GM08714 (cell line): ENCODE data around the gene ZCCHC7.

Experiments used
- H3K4me3 ChIP-seq: fragments of 200-500 bp; sonication (Bioruptor generic); 2 replicates; pipeline ENCODE4 v1.5.1; 2014; ENCODE audit warnings: mild to moderate bottlenecking, low read length, inconsistent platforms
- ZNF274 ChIP-seq: IDR thresholded peaks from 2 replicates; pipeline ENCODE4 v1.6.1; 2012; ENCODE audit warnings: mild to moderate bottlenecking, low read depth, low read length

The ZCCHC7 gene

DNA sequence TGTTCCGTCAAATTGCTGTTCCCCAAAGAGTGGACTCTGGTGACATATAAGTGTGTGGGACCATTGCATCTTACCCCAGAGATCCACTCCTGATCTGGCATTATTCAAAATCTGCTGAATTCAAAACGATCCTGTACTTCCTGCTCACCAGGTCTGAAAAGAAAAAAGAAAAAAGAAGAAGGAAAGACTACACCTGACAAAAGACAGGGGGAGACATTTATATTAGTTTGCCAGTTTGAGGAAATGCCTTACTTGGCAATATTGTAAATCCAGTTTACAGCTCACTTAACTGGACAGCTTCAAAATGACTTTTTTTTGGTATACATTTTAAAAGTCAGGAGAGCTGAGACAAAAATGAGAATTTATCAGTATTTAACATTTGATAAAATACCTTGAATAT is 287.1 kb downstream of the ZCCHC7 start:
- TF ChIP-seq ZNF274: no peak
- no peak overlapping the region for H3K4me3 ChIP-seq
